GM10266 (cell line): Measurements from ENCODE around the gene GPC5.

Source experiments
- DNase-seq: peaks from one replicate; pipeline ENCODE4 v3.0.0; 2012; ENCODE audit errors: extremely low spot score
- TF ChIP-seq, protein P1 (sequence below): IDR thresholded peaks from 2 replicates; pipeline ENCODE4 v1.5.1; 2012; ENCODE audit warnings: mild to moderate bottlenecking, low read depth; ENCODE audit not compliant: control insufficient read depth, insufficient read depth; ENCODE audit errors: missing control alignments

Gene GPC5

DNA sequence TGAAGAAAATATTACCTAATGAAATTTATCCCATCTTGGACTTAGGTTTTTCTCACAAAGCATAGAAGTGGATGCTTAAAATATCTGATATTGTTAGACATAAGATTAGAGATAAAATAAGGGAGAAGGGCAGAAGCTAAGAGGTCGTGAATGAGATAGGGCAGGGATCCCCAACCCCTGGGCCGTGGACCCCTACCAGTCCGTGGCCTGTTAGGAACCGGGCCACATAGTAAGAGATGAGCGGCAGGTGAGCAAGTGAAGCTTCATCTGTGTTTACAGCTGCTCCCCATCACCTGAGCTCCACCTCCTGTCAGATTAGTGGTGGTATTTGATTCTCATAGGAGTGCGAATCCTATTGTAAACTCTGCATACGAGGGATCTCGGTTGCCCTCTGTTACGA lies 202.9 kb downstream of the GPC5 start:
- DNase-seq = no peak

DNA sequence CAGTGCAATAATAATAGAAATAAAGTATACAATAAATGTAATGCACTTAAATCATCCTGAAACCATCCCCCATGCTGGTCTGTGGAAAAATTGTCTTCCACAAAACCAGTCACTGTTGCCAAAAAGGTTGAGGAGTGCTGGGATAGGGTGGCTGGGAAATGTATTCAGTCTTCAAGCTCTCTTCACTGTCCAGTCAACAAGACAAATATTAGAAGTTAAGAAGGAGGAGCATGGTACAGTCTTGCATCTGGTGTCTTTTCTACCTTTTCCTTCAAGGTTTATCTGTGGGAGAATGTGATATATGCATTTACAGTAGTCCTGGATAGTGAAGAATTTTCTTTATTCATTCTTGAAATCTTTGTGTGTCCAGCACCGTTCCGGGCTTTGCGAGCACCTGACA lies 203.4 kb downstream of the GPC5 start:
- no peak for DNase-seq
- TF ChIP-seq, protein P1, sequence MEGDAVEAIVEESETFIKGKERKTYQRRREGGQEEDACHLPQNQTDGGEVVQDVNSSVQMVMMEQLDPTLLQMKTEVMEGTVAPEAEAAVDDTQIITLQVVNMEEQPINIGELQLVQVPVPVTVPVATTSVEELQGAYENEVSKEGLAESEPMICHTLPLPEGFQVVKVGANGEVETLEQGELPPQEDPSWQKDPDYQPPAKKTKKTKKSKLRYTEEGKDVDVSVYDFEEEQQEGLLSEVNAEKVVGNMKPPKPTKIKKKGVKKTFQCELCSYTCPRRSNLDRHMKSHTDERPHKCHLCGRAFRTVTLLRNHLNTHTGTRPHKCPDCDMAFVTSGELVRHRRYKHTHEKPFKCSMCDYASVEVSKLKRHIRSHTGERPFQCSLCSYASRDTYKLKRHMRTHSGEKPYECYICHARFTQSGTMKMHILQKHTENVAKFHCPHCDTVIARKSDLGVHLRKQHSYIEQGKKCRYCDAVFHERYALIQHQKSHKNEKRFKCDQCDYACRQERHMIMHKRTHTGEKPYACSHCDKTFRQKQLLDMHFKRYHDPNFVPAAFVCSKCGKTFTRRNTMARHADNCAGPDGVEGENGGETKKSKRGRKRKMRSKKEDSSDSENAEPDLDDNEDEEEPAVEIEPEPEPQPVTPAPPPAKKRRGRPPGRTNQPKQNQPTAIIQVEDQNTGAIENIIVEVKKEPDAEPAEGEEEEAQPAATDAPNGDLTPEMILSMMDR = no peak

More for the DNA sequence above, 202.9 kb downstream of the GPC5 start:
- TF ChIP-seq, protein P1 = no peak

DNA sequence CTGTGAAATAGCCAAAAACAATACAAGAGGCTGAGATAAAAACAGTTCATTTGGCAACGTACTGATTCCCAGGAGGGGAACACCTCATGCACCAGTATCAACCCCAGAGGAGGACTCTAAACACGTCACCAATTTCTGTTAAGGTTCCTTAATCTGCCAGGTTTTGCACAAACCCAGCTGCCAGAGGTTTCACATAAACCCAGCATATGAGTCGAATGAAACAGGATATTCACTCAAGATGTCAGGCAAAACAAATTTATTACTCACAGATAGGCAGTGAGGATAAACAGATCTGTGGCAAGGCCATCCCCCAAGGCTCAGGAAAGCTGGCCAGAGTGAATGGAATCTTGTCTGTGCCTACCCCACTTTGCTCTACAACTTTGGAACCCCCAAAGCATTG lies 210.9 kb downstream of the GPC5 start:
- TF ChIP-seq, protein P1 = no peak
- DNase-seq = no peak

DNA sequence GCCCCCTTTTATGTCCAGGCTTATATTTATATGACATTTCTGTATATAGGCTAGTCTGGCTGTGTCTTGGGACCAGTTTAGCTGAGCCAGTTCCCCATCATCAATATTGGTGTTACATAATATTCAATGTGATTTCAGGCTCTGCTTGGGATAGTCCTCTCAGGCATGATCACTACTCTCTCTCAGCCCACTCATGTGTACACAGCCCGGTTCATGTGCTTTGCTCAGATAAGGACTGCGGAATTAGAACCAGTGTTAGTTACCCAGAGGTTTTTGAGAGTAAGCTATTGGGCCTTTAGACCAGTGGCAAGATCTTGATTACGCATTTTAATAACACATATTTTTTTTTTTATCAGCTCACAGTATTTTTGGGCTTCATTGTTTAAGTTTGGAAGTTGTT lies 219.9 kb downstream of the GPC5 start:
- TF ChIP-seq, protein P1 = no peak
- no peak for DNase-seq

DNA sequence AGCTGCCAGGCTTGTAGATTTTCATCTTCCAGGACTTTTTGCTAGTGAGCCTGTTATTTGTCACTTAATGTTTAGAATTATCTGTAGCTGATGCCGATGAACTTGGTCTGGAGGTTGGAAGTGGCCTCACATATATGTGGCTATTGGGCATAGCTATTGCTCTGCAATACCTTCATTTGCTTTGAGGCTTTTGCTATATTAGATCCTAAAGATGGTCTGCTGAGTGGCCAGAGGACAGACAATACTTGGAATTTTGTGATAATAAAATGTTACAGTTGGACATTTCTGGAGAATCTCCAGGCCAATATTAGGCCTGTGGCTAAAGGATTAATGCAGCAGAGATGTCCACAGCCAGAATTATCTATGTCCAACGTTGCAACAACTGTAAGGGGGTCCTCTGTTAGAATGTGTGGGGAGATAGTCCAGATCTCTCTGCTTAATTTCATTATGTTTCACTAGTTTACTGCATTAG lies 222.3 kb downstream of the GPC5 start:
- DNase-seq = no peak

DNA sequence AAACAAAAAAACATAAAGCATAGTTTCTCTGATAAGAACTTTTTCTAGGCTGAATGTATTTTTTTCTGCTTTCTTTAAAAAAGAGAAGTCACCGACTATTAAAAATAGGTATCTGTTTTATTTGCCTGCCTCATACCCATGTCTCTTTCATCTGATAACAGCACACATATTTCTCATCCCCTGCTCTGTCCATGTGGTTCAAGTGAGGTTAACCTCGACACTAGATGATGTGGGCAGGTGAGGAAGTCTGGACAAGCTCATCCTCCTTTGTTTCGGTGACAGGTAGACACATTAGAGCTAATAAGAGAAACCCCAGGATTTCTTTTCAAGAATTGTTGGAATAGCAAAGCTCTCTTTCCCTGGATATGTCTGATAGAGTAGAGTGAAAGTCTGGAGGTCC lies 222.7 kb downstream of the GPC5 start:
- no peak for DNase-seq
- TF ChIP-seq, protein P1 = no peak

More for the DNA sequence above, 222.3 kb downstream of the GPC5 start:
- TF ChIP-seq, protein P1 = no peak

DNA sequence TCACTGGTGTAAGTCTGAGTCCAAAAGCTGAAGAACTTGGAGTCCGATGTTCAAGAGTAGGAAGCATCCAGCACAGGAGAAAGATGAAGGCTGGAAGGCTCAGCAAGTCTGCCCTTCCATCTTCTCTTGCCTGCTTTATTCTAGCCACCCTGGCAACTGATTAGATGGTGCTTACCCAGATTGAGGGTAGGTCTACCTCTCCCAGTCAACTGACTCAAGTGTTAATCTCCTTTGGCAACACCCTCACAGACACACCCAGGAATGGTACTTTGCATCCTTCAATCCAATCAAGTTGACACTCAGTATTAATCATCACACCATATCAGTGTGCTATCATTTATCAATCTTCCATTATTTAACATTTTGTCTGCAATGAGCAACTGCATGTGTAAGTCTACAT lies 223.5 kb downstream of the GPC5 start:
- TF ChIP-seq, protein P1 = no peak
- no peak for DNase-seq
